Nephron (organoid): ENCODE results near the gene MICAL3.

Experiments used
- H3K27ac Mint-ChIP-seq, 3 experiments: 2 replicates each; pipeline ENCODE4 v1.8.0; 2020; ENCODE audit warnings: mixed read lengths in 3 of 3, mild to moderate bottlenecking in 2 of 3, moderate library complexity in 1 of 3
- H3K27me3 Mint-ChIP-seq: 2 replicates; pipeline ENCODE4 v1.8.0; 2021; ENCODE audit warnings: low read depth, mild to moderate bottlenecking, moderate library complexity, mixed read lengths
- H3K36me3 Mint-ChIP-seq: 2 replicates; pipeline ENCODE4 v1.8.0; 2020; ENCODE audit warnings: low read depth, mixed read lengths
- H3K4me1 Mint-ChIP-seq: 2 replicates; pipeline ENCODE4 v1.8.0; 2020; ENCODE audit warnings: mixed read lengths
- H3K4me3 Mint-ChIP-seq, 3 experiments: 2 replicates each; pipeline ENCODE4 v1.8.0; 2020; ENCODE audit warnings: mild to moderate bottlenecking in 3 of 3, mixed read lengths in 3 of 3, moderate library complexity in 2 of 3
- H3K9me3 Mint-ChIP-seq: 2 replicates; pipeline ENCODE4 v1.8.0; 2020; ENCODE audit warnings: mixed read lengths
- CTCF ChIP-seq, 3 experiments: fragments of 200-600 bp; sonication (generic); IDR thresholded peaks; one replicate each; pipeline ENCODE4 v1.5.0; 2021; ENCODE audit warnings: antibody characterized with exemption in 3 of 3; ENCODE audit not compliant: unreplicated experiment in 3 of 3

Gene MICAL3

GRCh38 chr22:17970201-17970708 is 54.1 kb downstream of the MICAL3 start:
- H3K4me1 Mint-ChIP-seq: peaks cover 72% of the 10 kb centered on the region
- no peak for TF ChIP-seq CTCF (IDR thresholded peaks at IDR 0.05; ENCODE audit: unreplicated experiment in 3 of 3)
- no peak overlapping the region for H3K4me3 Mint-ChIP-seq
- no peaks in the 10 kb centered on the region for H3K9me3 Mint-ChIP-seq
- H3K27me3 Mint-ChIP-seq: no peaks in the 10 kb centered on the region
- peaks cover 4% of the 10 kb centered on the region for H3K36me3 Mint-ChIP-seq
- peak overlapping the region; percentile 79 to 87 (median 85) for H3K27ac Mint-ChIP-seq

- Mint-ChIP-seq H3K27me3 (no peaks in the 10 kb centered on the region), H3K9me3 (no peaks in the 10 kb centered on the region), H3K4me3 (no peak overlapping the region), H3K27ac (peak overlapping the region; percentile 79 to 93 (median 87)), H3K4me1 (peaks cover 72% of the 10 kb centered on the region), H3K36me3 (peaks cover 4% of the 10 kb centered on the region)
- TF ChIP-seq CTCF (IDR thresholded peaks at IDR 0.05; ENCODE audit: unreplicated experiment in 3 of 3): no peak
These were observed 54.7 kb downstream of the MICAL3 start for GRCh38 chr22:17969701-17970113.

GRCh38 chr22:17968126-17968525 is 56.2 kb downstream of the MICAL3 start:
- H3K27me3 Mint-ChIP-seq: no peaks in the 10 kb centered on the region
- H3K4me1 Mint-ChIP-seq: peaks cover 80% of the 10 kb centered on the region
- H3K27ac Mint-ChIP-seq: peak overlapping the region; percentile 47 to 70 (median 53)
- peaks cover 4% of the 10 kb centered on the region for H3K36me3 Mint-ChIP-seq
- H3K9me3 Mint-ChIP-seq: no peaks in the 10 kb centered on the region
- TF ChIP-seq CTCF (IDR thresholded peaks at IDR 0.05; ENCODE audit: unreplicated experiment in 3 of 3): no peak
- no peak overlapping the region for H3K4me3 Mint-ChIP-seq

- H3K27me3 Mint-ChIP-seq: no peaks in the 10 kb centered on the region
- H3K27ac Mint-ChIP-seq: peak overlapping the region; percentile 83 to 87 (median 85)
- H3K4me3 Mint-ChIP-seq: peak overlapping the region in 1 of 3 experiments; percentile 5
- no peak for TF ChIP-seq CTCF (IDR thresholded peaks at IDR 0.05; ENCODE audit: unreplicated experiment in 3 of 3)
- peaks cover 4% of the 10 kb centered on the region for H3K36me3 Mint-ChIP-seq
- no peaks in the 10 kb centered on the region for H3K9me3 Mint-ChIP-seq
- peaks cover 69% of the 10 kb centered on the region for H3K4me1 Mint-ChIP-seq
These were observed 58.0 kb downstream of the MICAL3 start for GRCh38 chr22:17966403-17966717.

GRCh38 chr22:17965538-17966402 is 58.6 kb downstream of the MICAL3 start:
- no peaks in the 10 kb centered on the region for H3K27me3 Mint-ChIP-seq
- no peak for TF ChIP-seq CTCF (IDR thresholded peaks at IDR 0.05; ENCODE audit: unreplicated experiment in 3 of 3)
- H3K9me3 Mint-ChIP-seq: no peaks in the 10 kb centered on the region
- H3K36me3 Mint-ChIP-seq: peaks cover 4% of the 10 kb centered on the region
- H3K27ac Mint-ChIP-seq: peak overlapping the region; percentile 83 to 87 (median 85)
- peaks cover 72% of the 10 kb centered on the region for H3K4me1 Mint-ChIP-seq
- peak overlapping the region in 1 of 3 experiments; percentile 5 for H3K4me3 Mint-ChIP-seq
